WTC11 (cell line): ENCODE data around the gene PLCD1. TPM values are rescaled to one million over a fixed set of nuclear protein-coding genes. Genes with fewer than 3 reads are reported as not detected.

Source experiments
- ATAC-seq: fragments of 200-7000 bp; cut with Tn5 transposase; 2 replicates; pipeline ENCODE4 v1.10.0; 2021; ENCODE audit warnings: mild to moderate bottlenecking, moderate library complexity
- CTCF ChIA-PET: fragments of 300-600 bp; sonication (Branson Sonifier 250); formaldehyde crosslinking; loops from one replicate; lab custom pipeline; 2021; ENCODE audit warnings: antibody characterized with exemption; lab: Charles Lee
- POLR2A ChIA-PET: fragments of 350-600 bp; sonication (Branson Sonifier 250); formaldehyde crosslinking; loops from one replicate; lab custom pipeline; 2021; ENCODE audit warnings: antibody characterized with exemption; lab: Charles Lee
- DNase-seq: peaks from one replicate; pipeline ENCODE4 v3.0.0; 2021; ENCODE audit warnings: low spot score
- H3K27ac Mint-ChIP-seq: 2 replicates; pipeline ENCODE4 v1.8.0; 2021; ENCODE audit warnings: mixed read lengths
- H3K27me3 Mint-ChIP-seq: 2 replicates; pipeline ENCODE4 v1.8.0; 2021; ENCODE audit warnings: low read depth, mild to moderate bottlenecking, moderate library complexity, mixed read lengths
- H3K36me3 Mint-ChIP-seq: 2 replicates; pipeline ENCODE4 v1.8.0; 2021; ENCODE audit warnings: mixed read lengths
- H3K4me1 Mint-ChIP-seq: 2 replicates; pipeline ENCODE4 v1.8.0; 2022; ENCODE audit warnings: mixed read lengths
- H3K4me3 Mint-ChIP-seq: 2 replicates; pipeline ENCODE4 v1.8.0; 2021; ENCODE audit warnings: mild to moderate bottlenecking, moderate library complexity, mixed read lengths
- H3K9me3 Mint-ChIP-seq: 2 replicates; pipeline ENCODE4 v1.8.0; 2021; ENCODE audit warnings: mixed read lengths
- AFF4 ChIP-seq: sonication (generic); formaldehyde crosslinking; IDR thresholded peaks from 2 replicates; pipeline ENCODE4 v1.8.1; 2023; ENCODE audit warnings: mild to moderate bottlenecking, missing genetic modification reagents, borderline replicate concordance
- AR ChIP-seq: fragments of 250-450 bp; sonication (Bioruptor Pico); IDR thresholded peaks from 2 replicates; pipeline ENCODE4 v1.9.0; 2021; ENCODE audit warnings: mild to moderate bottlenecking
- ERG ChIP-seq: fragments of 250-450 bp; sonication (Bioruptor Pico); IDR thresholded peaks from 2 replicates; pipeline ENCODE4 v1.8.0; 2021; ENCODE audit warnings: mild to moderate bottlenecking
- FOXP4 ChIP-seq: sonication (generic); formaldehyde crosslinking; IDR thresholded peaks from 2 replicates; pipeline ENCODE4 v1.8.0; 2022; ENCODE audit warnings: mild to moderate bottlenecking, missing genetic modification reagents
- HMGA2 ChIP-seq: fragments of 250-450 bp; sonication (Bioruptor Pico); IDR thresholded peaks from 2 replicates; pipeline ENCODE4 v1.4.0; 2021; ENCODE audit warnings: mild to moderate bottlenecking, moderate library complexity
- IRF1 ChIP-seq: sonication (generic); formaldehyde crosslinking; IDR thresholded peaks from 2 replicates; pipeline ENCODE4 v1.8.0; 2023; ENCODE audit warnings: missing genetic modification reagents
- IRF2 ChIP-seq: sonication (generic); formaldehyde crosslinking; IDR thresholded peaks from 2 replicates; pipeline ENCODE4 v1.8.0; 2022; ENCODE audit warnings: low read depth, missing genetic modification reagents, borderline replicate concordance
- NR3C1 ChIP-seq: sonication (generic); formaldehyde crosslinking; conservative IDR thresholded peaks from 2 replicates; pipeline ENCODE4 v1.8.1; 2023; ENCODE audit warnings: low read depth, mild to moderate bottlenecking, missing genetic modification reagents
- SP1 ChIP-seq: sonication (generic); formaldehyde crosslinking; conservative IDR thresholded peaks from 2 replicates; pipeline ENCODE4 v1.8.1; 2022; ENCODE audit warnings: missing genetic modification reagents
- STAT6 ChIP-seq: sonication (generic); formaldehyde crosslinking; conservative IDR thresholded peaks from 2 replicates; pipeline ENCODE4 v1.8.1; 2023; ENCODE audit warnings: mild to moderate bottlenecking, low read depth, missing genetic modification reagents, moderate library complexity
- TP53 ChIP-seq: sonication (generic); formaldehyde crosslinking; IDR thresholded peaks from 2 replicates; pipeline ENCODE4 v1.8.1; 2023; ENCODE audit warnings: mild to moderate bottlenecking, missing genetic modification reagents
- ZBTB21 ChIP-seq: sonication (generic); formaldehyde crosslinking; IDR thresholded peaks from 2 replicates; pipeline ENCODE4 v1.8.1; 2023; ENCODE audit warnings: mild to moderate bottlenecking, missing genetic modification reagents, borderline replicate concordance
- ZNF219 ChIP-seq: sonication (generic); formaldehyde crosslinking; IDR thresholded peaks from 2 replicates; pipeline ENCODE4 v1.8.0; 2023; ENCODE audit warnings: missing genetic modification reagents, mild to moderate bottlenecking, borderline replicate concordance
- ZNF281 ChIP-seq: sonication (generic); formaldehyde crosslinking; IDR thresholded peaks from 2 replicates; pipeline ENCODE4 v1.8.0; 2023; ENCODE audit warnings: mild to moderate bottlenecking, missing genetic modification reagents
- ZNF532 ChIP-seq: fragments of 250-450 bp; sonication (Bioruptor Pico); IDR thresholded peaks from 2 replicates; pipeline ENCODE4 v1.9.0; 2021; ENCODE audit warnings: mild to moderate bottlenecking, borderline replicate concordance
- ZNF671 ChIP-seq: fragments of 250-450 bp; sonication (Bioruptor Pico); IDR thresholded peaks from 2 replicates; pipeline ENCODE4 v1.8.0; 2021; ENCODE audit warnings: mild to moderate bottlenecking
- total RNA-seq: library from RNA; stranded (reverse); gene quantifications from 3 replicates; pipeline ENCODE4 v1.2.3, GENCODE V29; 2021

PLCD1 gene
- total RNA-seq, 1 experiment from 2014 or later, result 29.9 TPM

GRCh38 chr3:38020342-38020726, 9.1 kb downstream of the PLCD1 start:
- no peak for DNase-seq
- H3K4me3 Mint-ChIP-seq, result no peak overlapping the region
- no peak for ATAC-seq
- peaks cover 8% of the 10 kb centered on the region; the same call in 1 of the 2 replicates for H3K27me3 Mint-ChIP-seq
- peaks cover 5% of the 10 kb centered on the region for H3K4me1 Mint-ChIP-seq
- POLR2A ChIA-PET, result no interaction called here
- CTCF ChIA-PET, result no interaction called here
- 0 out of 2 replicates have a peak, but pooled peaks cover 3% of the 10 kb centered on the region for H3K9me3 Mint-ChIP-seq
- H3K36me3 Mint-ChIP-seq, result peaks cover 16% of the 10 kb centered on the region
- no peak overlapping the region for H3K27ac Mint-ChIP-seq
- no peak for TF ChIP-seq ZNF532 (CRISPR knock-in tag)
- no peak for TF ChIP-seq NR3C1 (CRISPR knock-in tag)
- TF ChIP-seq STAT6 (CRISPR knock-in tag), result no peak
- TF ChIP-seq FOXP4 (CRISPR knock-in tag), result no peak
- TF ChIP-seq TP53 (CRISPR knock-in tag), result no peak
- no peak for TF ChIP-seq ZNF671
- no peak for TF ChIP-seq IRF2
- no peak for TF ChIP-seq ERG (CRISPR knock-in tag)
- TF ChIP-seq IRF1, result no peak
- TF ChIP-seq ZBTB21 (CRISPR knock-in tag), result no peak
- no peak for TF ChIP-seq HMGA2 (CRISPR knock-in tag)
- no peak for TF ChIP-seq ZNF281
- no peak for TF ChIP-seq AFF4
- no peak for TF ChIP-seq SP1
- no peak for TF ChIP-seq ZNF219
- no peak for TF ChIP-seq AR (CRISPR knock-in tag)
